ENCODE results near the gene ADAMTSL2. TPM values are rescaled to one million over a fixed set of nuclear protein-coding genes. Genes with fewer than 3 reads are reported as not detected.

ADAMTSL2 gene
- total RNA-seq, 4 donors from 2014 or later: 11.1 to 38.9 (median 26.9) TPM

- Histone ChIP-seq H3K27me3 (peaks cover 0 to 23% of the 10 kb centered on the region in 2 donors), H3K4me3 (no peak overlapping the region), H3K27ac (no peak overlapping the region), H3K36me3 (no peaks in the 10 kb centered on the region), H3K9me3 (no peaks in the 10 kb centered on the region), H3K4me1 (peaks cover 0 to 12% (median 0%) of the 10 kb centered on the region in 4 donors)
- WGBS, 2 donors: 81 to 83% methylated on average over 6 to 8 of the region's 9 CpGs
- no peak for DNase-seq (ENCODE audit: low spot score in 2 of 2)
- TF ChIP-seq POLR2A (IDR thresholded peaks at IDR 0.05): no peak
- TF ChIP-seq, protein P1, sequence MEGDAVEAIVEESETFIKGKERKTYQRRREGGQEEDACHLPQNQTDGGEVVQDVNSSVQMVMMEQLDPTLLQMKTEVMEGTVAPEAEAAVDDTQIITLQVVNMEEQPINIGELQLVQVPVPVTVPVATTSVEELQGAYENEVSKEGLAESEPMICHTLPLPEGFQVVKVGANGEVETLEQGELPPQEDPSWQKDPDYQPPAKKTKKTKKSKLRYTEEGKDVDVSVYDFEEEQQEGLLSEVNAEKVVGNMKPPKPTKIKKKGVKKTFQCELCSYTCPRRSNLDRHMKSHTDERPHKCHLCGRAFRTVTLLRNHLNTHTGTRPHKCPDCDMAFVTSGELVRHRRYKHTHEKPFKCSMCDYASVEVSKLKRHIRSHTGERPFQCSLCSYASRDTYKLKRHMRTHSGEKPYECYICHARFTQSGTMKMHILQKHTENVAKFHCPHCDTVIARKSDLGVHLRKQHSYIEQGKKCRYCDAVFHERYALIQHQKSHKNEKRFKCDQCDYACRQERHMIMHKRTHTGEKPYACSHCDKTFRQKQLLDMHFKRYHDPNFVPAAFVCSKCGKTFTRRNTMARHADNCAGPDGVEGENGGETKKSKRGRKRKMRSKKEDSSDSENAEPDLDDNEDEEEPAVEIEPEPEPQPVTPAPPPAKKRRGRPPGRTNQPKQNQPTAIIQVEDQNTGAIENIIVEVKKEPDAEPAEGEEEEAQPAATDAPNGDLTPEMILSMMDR (IDR thresholded peaks at IDR 0.05): no peak
- TF ChIP-seq EP300 (IDR thresholded peaks at IDR 0.05): no peak
Measured at GRCh38 chr9:133571391-133571890, 36.9 kb downstream of the ADAMTSL2 start.

- Histone ChIP-seq H3K9me3 (no peaks in the 10 kb centered on the region), H3K27me3 (peaks cover 0 to 22% of the 10 kb centered on the region in 2 donors), H3K36me3 (no peaks in the 10 kb centered on the region), H3K4me1 (peaks cover 0 to 18% (median 4%) of the 10 kb centered on the region in 4 donors), H3K4me3 (no peak overlapping the region), H3K27ac (no peak overlapping the region)
- TF ChIP-seq EP300 (IDR thresholded peaks at IDR 0.05): no peak
- TF ChIP-seq, protein P1 (IDR thresholded peaks at IDR 0.05): no peak
- no peak for TF ChIP-seq POLR2A (IDR thresholded peaks at IDR 0.05)
- 83 to 95% methylated on average over 17 to 18 of the region's 20 CpGs for WGBS, 2 donors
- no peak for DNase-seq (ENCODE audit: low spot score in 2 of 2)
Measured at GRCh38 chr9:133571896-133572595, 37.5 kb downstream of the ADAMTSL2 start.

DNA sequence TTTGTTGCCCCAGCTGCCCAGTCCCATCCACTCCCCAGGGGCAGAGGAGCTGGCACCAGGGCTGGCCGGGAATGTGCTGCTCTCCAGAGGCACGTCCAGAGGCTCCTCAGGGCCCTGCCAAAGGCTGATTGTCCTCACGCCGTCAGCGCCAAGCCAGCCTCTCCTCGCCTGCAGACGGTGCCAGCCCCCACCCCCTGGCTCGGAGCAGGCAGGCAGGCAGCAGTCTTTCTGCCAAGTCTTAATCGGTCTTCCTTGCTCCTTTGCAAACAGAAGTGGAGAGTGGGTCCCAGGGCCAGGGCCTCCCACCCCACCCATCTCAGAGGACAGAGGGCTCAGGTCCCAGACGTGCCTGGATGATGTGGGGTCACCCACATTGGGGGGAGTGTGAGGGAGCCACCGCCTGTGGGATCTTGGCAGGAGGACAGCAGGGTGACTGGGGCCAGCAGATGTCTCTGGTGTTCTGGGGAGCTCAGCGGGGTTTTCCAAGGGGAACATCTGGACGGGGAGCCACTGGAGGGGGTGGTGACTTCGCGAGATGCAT lies 38.4 kb downstream of the ADAMTSL2 start:
- DNase-seq (ENCODE audit: low spot score in 2 of 2): no peak
- peaks cover 0 to 25% of the 10 kb centered on the region in 2 donors for H3K27me3 ChIP-seq
- H3K27ac ChIP-seq: no peak overlapping the region
- TF ChIP-seq, protein P1 (IDR thresholded peaks at IDR 0.05): no peak
- TF ChIP-seq POLR2A (IDR thresholded peaks at IDR 0.05): no peak
- TF ChIP-seq EP300 (IDR thresholded peaks at IDR 0.05): no peak
- no peaks in the 10 kb centered on the region for H3K36me3 ChIP-seq
- H3K4me3 ChIP-seq: no peak overlapping the region
- peaks cover 0 to 23% (median 4%) of the 10 kb centered on the region in 4 donors for H3K4me1 ChIP-seq
- 44 to 45% methylated on average over 15 of the region's 15 CpGs for WGBS, 2 donors
- H3K9me3 ChIP-seq: no peaks in the 10 kb centered on the region

- no peaks in the 10 kb centered on the region for H3K36me3 ChIP-seq
Measured at GRCh38 chr9:133573791-133574515, 39.4 kb downstream of the ADAMTSL2 start.

More at GRCh38 chr9:133573791-133574515, 39.4 kb downstream of the ADAMTSL2 start:
- Histone ChIP-seq H3K27ac (no peak overlapping the region), H3K9me3 (no peaks in the 10 kb centered on the region), H3K27me3 (peaks cover 0 to 36% of the 10 kb centered on the region in 2 donors), H3K4me1 (peaks cover 0 to 23% (median 4%) of the 10 kb centered on the region in 4 donors), H3K4me3 (no peak overlapping the region)
- no peak for TF ChIP-seq POLR2A (IDR thresholded peaks at IDR 0.05)
- no peak for TF ChIP-seq EP300 (IDR thresholded peaks at IDR 0.05)
- TF ChIP-seq, protein P1 (IDR thresholded peaks at IDR 0.05): no peak
- 90 to 94% methylated on average over 21 of the region's 21 CpGs for WGBS, 2 donors
- no peak for DNase-seq (ENCODE audit: low spot score in 2 of 2)

Measured in tibial nerve (tissue), 4 donors.